WTC11 (cell line): ENCODE measurements around the gene MORN2. TPM values are rescaled to one million over a fixed set of nuclear protein-coding genes. Genes with fewer than 3 reads are reported as not detected.

Source experiments
- ATAC-seq: fragments of 200-7000 bp; cut with Tn5 transposase; 2 replicates; pipeline ENCODE4 v1.10.0; 2021; ENCODE audit warnings: mild to moderate bottlenecking, moderate library complexity
- CTCF ChIA-PET: fragments of 300-600 bp; sonication (Branson Sonifier 250); formaldehyde crosslinking; loops from one replicate; lab custom pipeline; 2021; ENCODE audit warnings: antibody characterized with exemption; lab: Charles Lee
- POLR2A ChIA-PET: fragments of 350-600 bp; sonication (Branson Sonifier 250); formaldehyde crosslinking; loops from one replicate; lab custom pipeline; 2021; ENCODE audit warnings: antibody characterized with exemption; lab: Charles Lee
- DNase-seq: peaks from one replicate; pipeline ENCODE4 v3.0.0; 2021; ENCODE audit warnings: low spot score
- H3K27ac Mint-ChIP-seq: 2 replicates; pipeline ENCODE4 v1.8.0; 2021; ENCODE audit warnings: mixed read lengths
- H3K27me3 Mint-ChIP-seq: 2 replicates; pipeline ENCODE4 v1.8.0; 2021; ENCODE audit warnings: low read depth, mild to moderate bottlenecking, moderate library complexity, mixed read lengths
- H3K36me3 Mint-ChIP-seq: 2 replicates; pipeline ENCODE4 v1.8.0; 2021; ENCODE audit warnings: mixed read lengths
- H3K4me1 Mint-ChIP-seq: 2 replicates; pipeline ENCODE4 v1.8.0; 2022; ENCODE audit warnings: mixed read lengths
- H3K4me3 Mint-ChIP-seq: 2 replicates; pipeline ENCODE4 v1.8.0; 2021; ENCODE audit warnings: mild to moderate bottlenecking, moderate library complexity, mixed read lengths
- H3K9me3 Mint-ChIP-seq: 2 replicates; pipeline ENCODE4 v1.8.0; 2021; ENCODE audit warnings: mixed read lengths
- GTF2I ChIP-seq: fragments of 250-450 bp; sonication (Bioruptor Pico); conservative IDR thresholded peaks from 2 replicates; pipeline ENCODE4 v1.4.0; 2021; ENCODE audit warnings: mild to moderate bottlenecking
- NFYB ChIP-seq: sonication (generic); formaldehyde crosslinking; conservative IDR thresholded peaks from 2 replicates; pipeline ENCODE4 v1.8.0; 2022; ENCODE audit warnings: low read depth, missing genetic modification reagents
- PRRX2 ChIP-seq: fragments of 250-450 bp; sonication (Bioruptor Pico); IDR thresholded peaks from 2 replicates; pipeline ENCODE4 v1.8.0; 2021; ENCODE audit warnings: mild to moderate bottlenecking
- SMAD3 ChIP-seq: sonication (generic); formaldehyde crosslinking; IDR thresholded peaks from 2 replicates; pipeline ENCODE4 v1.8.0; 2022; ENCODE audit warnings: missing genetic modification reagents, mild to moderate bottlenecking, borderline replicate concordance
- ZNF138 ChIP-seq: sonication (generic); formaldehyde crosslinking; conservative IDR thresholded peaks from 2 replicates; pipeline ENCODE4 v1.8.1; 2022; ENCODE audit warnings: mild to moderate bottlenecking, moderate library complexity, missing genetic modification reagents
- total RNA-seq: library from RNA; stranded (reverse); gene quantifications from 3 replicates; pipeline ENCODE4 v1.2.3, GENCODE V29; 2021
- TF ChIP-seq, protein P1 (sequence below): sonication (generic); formaldehyde crosslinking; IDR thresholded peaks from 2 replicates; pipeline ENCODE4 v1.8.0; 2023; ENCODE audit warnings: missing genetic modification reagents, mild to moderate bottlenecking, borderline replicate concordance
- TF ChIP-seq, protein P2 (sequence below): sonication (generic); formaldehyde crosslinking; IDR thresholded peaks from 2 replicates; pipeline ENCODE4 v1.8.1; 2023; ENCODE audit warnings: mild to moderate bottlenecking, missing genetic modification reagents
- TF ChIP-seq, protein P3 (sequence below): sonication (generic); formaldehyde crosslinking; IDR thresholded peaks from 2 replicates; pipeline ENCODE4 v1.8.0; 2022; ENCODE audit warnings: missing genetic modification reagents
- TF ChIP-seq, protein P4 (sequence below): sonication (generic); formaldehyde crosslinking; IDR thresholded peaks from 2 replicates; pipeline ENCODE4 v1.8.1; 2023; ENCODE audit warnings: mild to moderate bottlenecking, missing genetic modification reagents, moderate library complexity
- TF ChIP-seq, protein P5 (sequence below): sonication (generic); formaldehyde crosslinking; IDR thresholded peaks from 2 replicates; pipeline ENCODE4 v1.8.0; 2023; ENCODE audit warnings: mild to moderate bottlenecking, missing genetic modification reagents

The MORN2 gene
- total RNA-seq, 1 experiment from 2014 or later: 5.9 TPM

DNA sequence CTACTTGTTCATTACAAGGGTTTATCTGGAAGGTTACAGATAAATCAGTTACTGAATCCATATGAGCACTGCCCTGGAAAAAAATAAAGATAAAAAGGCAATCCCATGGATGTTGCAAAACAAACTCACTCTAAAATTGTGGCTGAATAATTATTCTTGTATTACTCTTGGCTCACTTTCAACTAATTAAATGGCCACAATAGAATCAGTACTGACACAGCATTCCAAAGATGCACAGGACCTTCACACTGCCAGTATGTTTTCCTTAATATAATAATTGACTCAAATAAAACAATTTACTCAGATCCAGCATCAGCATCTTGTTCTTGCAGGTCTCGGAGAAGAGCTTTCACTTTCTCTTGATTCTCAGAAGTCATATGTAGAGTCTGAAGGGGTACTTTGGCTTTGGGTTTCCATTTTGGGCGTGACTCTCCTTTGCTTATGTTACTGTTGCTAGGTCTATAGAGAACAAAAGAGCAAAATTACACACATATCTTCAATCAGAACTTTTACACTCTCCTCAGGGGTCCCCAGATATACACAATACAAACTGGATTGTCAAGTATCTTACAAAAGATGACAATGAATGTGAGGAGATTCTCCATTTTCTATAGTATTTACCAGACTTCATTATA, 12.6 kb upstream of the MORN2 start:
- TF ChIP-seq PRRX2 (no peak), SMAD3 (no peak), ZNF138 (CRISPR knock-in tag) (no peak), GTF2I (CRISPR knock-in tag) (no peak), NFYB (CRISPR knock-in tag) (no peak)
- TF ChIP-seq, protein P1, sequence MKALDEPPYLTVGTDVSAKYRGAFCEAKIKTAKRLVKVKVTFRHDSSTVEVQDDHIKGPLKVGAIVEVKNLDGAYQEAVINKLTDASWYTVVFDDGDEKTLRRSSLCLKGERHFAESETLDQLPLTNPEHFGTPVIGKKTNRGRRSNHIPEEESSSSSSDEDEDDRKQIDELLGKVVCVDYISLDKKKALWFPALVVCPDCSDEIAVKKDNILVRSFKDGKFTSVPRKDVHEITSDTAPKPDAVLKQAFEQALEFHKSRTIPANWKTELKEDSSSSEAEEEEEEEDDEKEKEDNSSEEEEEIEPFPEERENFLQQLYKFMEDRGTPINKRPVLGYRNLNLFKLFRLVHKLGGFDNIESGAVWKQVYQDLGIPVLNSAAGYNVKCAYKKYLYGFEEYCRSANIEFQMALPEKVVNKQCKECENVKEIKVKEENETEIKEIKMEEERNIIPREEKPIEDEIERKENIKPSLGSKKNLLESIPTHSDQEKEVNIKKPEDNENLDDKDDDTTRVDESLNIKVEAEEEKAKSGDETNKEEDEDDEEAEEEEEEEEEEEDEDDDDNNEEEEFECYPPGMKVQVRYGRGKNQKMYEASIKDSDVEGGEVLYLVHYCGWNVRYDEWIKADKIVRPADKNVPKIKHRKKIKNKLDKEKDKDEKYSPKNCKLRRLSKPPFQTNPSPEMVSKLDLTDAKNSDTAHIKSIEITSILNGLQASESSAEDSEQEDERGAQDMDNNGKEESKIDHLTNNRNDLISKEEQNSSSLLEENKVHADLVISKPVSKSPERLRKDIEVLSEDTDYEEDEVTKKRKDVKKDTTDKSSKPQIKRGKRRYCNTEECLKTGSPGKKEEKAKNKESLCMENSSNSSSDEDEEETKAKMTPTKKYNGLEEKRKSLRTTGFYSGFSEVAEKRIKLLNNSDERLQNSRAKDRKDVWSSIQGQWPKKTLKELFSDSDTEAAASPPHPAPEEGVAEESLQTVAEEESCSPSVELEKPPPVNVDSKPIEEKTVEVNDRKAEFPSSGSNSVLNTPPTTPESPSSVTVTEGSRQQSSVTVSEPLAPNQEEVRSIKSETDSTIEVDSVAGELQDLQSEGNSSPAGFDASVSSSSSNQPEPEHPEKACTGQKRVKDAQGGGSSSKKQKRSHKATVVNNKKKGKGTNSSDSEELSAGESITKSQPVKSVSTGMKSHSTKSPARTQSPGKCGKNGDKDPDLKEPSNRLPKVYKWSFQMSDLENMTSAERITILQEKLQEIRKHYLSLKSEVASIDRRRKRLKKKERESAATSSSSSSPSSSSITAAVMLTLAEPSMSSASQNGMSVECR: no peak
- TF ChIP-seq, protein P2, sequence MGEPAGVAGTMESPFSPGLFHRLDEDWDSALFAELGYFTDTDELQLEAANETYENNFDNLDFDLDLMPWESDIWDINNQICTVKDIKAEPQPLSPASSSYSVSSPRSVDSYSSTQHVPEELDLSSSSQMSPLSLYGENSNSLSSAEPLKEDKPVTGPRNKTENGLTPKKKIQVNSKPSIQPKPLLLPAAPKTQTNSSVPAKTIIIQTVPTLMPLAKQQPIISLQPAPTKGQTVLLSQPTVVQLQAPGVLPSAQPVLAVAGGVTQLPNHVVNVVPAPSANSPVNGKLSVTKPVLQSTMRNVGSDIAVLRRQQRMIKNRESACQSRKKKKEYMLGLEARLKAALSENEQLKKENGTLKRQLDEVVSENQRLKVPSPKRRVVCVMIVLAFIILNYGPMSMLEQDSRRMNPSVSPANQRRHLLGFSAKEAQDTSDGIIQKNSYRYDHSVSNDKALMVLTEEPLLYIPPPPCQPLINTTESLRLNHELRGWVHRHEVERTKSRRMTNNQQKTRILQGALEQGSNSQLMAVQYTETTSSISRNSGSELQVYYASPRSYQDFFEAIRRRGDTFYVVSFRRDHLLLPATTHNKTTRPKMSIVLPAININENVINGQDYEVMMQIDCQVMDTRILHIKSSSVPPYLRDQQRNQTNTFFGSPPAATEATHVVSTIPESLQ (CRISPR knock-in tag): no peak
- TF ChIP-seq, protein P3, sequence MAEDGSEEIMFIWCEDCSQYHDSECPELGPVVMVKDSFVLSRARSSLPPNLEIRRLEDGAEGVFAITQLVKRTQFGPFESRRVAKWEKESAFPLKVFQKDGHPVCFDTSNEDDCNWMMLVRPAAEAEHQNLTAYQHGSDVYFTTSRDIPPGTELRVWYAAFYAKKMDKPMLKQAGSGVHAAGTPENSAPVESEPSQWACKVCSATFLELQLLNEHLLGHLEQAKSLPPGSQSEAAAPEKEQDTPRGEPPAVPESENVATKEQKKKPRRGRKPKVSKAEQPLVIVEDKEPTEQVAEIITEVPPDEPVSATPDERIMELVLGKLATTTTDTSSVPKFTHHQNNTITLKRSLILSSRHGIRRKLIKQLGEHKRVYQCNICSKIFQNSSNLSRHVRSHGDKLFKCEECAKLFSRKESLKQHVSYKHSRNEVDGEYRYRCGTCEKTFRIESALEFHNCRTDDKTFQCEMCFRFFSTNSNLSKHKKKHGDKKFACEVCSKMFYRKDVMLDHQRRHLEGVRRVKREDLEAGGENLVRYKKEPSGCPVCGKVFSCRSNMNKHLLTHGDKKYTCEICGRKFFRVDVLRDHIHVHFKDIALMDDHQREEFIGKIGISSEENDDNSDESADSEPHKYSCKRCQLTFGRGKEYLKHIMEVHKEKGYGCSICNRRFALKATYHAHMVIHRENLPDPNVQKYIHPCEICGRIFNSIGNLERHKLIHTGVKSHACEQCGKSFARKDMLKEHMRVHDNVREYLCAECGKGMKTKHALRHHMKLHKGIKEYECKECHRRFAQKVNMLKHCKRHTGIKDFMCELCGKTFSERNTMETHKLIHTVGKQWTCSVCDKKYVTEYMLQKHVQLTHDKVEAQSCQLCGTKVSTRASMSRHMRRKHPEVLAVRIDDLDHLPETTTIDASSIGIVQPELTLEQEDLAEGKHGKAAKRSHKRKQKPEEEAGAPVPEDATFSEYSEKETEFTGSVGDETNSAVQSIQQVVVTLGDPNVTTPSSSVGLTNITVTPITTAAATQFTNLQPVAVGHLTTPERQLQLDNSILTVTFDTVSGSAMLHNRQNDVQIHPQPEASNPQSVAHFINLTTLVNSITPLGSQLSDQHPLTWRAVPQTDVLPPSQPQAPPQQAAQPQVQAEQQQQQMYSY: no peak
- TF ChIP-seq, protein P4, sequence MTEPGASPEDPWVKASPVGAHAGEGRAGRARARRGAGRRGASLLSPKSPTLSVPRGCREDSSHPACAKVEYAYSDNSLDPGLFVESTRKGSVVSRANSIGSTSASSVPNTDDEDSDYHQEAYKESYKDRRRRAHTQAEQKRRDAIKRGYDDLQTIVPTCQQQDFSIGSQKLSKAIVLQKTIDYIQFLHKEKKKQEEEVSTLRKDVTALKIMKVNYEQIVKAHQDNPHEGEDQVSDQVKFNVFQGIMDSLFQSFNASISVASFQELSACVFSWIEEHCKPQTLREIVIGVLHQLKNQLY: no peak
- TF ChIP-seq, protein P5, sequence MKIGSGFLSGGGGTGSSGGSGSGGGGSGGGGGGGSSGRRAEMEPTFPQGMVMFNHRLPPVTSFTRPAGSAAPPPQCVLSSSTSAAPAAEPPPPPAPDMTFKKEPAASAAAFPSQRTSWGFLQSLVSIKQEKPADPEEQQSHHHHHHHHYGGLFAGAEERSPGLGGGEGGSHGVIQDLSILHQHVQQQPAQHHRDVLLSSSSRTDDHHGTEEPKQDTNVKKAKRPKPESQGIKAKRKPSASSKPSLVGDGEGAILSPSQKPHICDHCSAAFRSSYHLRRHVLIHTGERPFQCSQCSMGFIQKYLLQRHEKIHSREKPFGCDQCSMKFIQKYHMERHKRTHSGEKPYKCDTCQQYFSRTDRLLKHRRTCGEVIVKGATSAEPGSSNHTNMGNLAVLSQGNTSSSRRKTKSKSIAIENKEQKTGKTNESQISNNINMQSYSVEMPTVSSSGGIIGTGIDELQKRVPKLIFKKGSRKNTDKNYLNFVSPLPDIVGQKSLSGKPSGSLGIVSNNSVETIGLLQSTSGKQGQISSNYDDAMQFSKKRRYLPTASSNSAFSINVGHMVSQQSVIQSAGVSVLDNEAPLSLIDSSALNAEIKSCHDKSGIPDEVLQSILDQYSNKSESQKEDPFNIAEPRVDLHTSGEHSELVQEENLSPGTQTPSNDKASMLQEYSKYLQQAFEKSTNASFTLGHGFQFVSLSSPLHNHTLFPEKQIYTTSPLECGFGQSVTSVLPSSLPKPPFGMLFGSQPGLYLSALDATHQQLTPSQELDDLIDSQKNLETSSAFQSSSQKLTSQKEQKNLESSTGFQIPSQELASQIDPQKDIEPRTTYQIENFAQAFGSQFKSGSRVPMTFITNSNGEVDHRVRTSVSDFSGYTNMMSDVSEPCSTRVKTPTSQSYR (CRISPR knock-in tag): no peak
- DNase-seq (no peak), ATAC-seq (no peak)
- Mint-ChIP-seq H3K27ac (no peak overlapping the region; the same call in 1 of the 2 replicates), H3K27me3 (no peaks in the 10 kb centered on the region), H3K4me1 (no peaks in the 10 kb centered on the region), H3K36me3 (peaks cover 36% of the 10 kb centered on the region), H3K4me3 (no peak overlapping the region), H3K9me3 (no peaks in the 10 kb centered on the region)
- POLR2A ChIA-PET: no interaction called here
- CTCF ChIA-PET: no interaction called here
